Stimulated activated CD4-positive, alpha-beta T cell treated with anti-CD3 and anti-CD28 coated beads, TNF-alpha, amount 100 ng/mL, for 48 hours (primary cell): ENCODE data around the gene CYTH3.
"Not testable (repeated sequence)": the region's sequence is repeated elsewhere in the genome, so short reads cannot be mapped to it uniquely, and the experiment has no call there.

Experiments
- DNase-seq, 3 donors: peaks; one replicate each; pipeline ENCODE4 v3.0.0-alpha.2; 2020; ENCODE audit warnings: low read depth in 3 of 3

Gene CYTH3

GRCh38 chr7:6198689-6199595 lies 73.5 kb downstream of the CYTH3 start:
- no peak for DNase-seq

DNA sequence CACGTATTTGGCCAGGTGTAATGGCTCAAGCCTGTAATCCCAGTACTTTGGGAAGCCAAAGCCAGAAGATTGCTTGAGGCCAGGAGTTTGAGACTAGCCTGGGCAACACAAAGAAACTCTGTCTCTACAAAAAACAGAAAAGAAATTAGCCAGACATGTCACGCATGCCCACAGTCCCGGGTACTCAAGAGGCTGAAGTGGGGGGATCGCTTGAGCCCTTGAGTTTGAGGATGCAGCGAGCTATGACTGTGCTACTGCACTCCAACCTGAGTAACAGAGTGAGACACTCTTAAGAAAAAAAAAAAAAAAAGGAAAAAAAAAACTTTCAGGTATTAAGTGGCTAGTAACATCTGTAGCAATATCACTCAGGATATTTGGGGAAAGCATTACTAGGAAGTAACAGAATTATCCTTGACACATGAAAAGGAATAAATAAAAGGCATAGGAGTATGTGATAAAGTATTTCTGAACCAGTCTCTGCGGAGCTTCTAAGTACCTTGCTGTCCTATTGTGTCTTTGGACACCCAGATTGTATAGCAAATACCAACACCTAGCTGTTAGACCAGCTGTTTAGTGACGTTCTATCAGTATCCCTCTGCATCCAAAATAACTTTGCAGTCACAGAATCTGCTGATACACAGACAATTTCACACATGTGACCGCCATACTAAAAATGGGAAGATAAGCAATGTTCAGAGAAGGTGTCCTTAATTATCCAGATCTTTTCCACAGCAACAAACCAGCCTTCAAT lies 74.4 kb downstream of the CYTH3 start:
- DNase-seq, result no peak

DNA sequence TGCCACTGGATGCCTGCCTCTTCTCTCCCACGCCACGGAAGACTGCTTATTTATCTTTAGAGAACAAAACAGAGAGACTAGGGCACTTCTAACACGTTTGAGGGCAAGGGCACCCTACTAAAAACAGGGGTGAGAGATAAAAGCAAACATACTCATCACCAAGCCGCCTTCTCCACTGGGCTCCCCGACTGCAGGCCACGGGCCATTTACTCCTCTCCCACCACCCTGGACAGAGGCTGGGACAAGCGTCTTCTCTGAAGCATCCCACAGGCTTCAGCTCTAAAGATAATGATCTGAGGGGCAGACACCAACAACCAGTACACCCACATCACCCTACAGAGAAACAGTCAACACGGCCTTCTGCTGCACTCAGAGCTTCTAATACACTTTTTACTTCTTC lies 78.7 kb downstream of the CYTH3 start:
- no peak for DNase-seq

GRCh38 chr7:6190563-6190962 lies 81.9 kb downstream of the CYTH3 start:
- DNase-seq, result not testable (repeated sequence)

DNA sequence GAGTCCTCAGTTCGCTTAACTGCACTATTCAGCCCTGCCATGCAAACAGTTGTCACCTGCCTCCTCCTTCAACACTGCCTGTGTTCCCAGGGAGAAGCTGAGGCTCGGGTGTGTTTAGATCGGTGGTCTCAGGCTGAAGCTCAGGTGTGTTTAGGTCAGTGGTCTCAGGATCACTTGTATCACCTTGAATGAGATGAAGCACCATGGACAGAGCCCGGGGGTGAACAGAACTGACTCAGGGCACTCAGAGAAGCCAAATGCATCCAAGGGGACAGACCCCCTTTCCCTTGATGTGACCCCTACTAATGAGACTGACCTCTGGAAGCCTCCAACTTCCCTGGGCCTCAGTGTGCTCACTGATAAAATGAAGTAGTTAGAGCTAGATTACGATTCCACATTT lies 84.0 kb downstream of the CYTH3 start:
- no peak for DNase-seq

GRCh38 chr7:6186577-6186976 lies 85.8 kb downstream of the CYTH3 start:
- no peak for DNase-seq

DNA sequence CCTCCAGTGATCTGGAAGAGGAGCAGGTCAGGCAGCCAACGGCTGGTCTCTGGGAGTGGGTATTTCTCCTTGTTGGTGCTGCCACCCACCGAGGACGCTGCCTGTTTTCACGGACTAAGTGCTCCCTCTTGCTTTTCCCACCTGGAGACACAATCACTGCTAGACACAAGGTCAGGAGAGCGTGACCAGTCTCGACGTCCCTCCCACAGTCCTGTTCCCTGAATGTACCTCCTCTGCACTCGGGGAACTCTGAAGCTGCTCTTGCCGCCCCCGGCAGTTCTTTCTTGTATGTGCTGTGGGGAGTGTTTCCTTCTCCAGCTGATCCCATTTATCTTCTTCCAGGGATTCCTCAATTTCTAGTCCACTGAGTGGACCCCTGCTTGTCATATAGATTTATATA lies 89.4 kb downstream of the CYTH3 start:
- no peak for DNase-seq

- no peak for DNase-seq
Measured at GRCh38 chr7:6181136-6181535, 91.3 kb downstream of the CYTH3 start.

DNA sequence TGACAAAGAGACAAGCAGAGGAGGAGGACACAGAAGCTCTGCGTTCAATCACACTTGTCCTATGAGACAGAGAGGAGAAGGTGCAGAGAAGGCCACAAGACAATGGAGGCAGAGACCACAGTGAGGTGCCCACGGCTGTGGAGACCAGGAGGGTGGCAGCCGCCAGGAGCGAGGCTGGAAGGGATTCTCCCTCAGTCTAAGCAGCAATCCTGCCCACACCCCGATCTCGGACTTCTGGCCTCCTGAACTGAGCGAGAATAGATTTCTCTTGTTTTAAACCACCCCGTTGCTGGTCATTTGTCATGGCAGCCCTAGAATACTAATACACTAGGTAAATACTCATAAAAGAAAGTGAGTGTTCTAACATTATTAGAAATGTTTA lies 92.1 kb downstream of the CYTH3 start:
- no peak for DNase-seq

GRCh38 chr7:6179620-6180343 lies 92.6 kb downstream of the CYTH3 start:
- DNase-seq, result no peak

DNA sequence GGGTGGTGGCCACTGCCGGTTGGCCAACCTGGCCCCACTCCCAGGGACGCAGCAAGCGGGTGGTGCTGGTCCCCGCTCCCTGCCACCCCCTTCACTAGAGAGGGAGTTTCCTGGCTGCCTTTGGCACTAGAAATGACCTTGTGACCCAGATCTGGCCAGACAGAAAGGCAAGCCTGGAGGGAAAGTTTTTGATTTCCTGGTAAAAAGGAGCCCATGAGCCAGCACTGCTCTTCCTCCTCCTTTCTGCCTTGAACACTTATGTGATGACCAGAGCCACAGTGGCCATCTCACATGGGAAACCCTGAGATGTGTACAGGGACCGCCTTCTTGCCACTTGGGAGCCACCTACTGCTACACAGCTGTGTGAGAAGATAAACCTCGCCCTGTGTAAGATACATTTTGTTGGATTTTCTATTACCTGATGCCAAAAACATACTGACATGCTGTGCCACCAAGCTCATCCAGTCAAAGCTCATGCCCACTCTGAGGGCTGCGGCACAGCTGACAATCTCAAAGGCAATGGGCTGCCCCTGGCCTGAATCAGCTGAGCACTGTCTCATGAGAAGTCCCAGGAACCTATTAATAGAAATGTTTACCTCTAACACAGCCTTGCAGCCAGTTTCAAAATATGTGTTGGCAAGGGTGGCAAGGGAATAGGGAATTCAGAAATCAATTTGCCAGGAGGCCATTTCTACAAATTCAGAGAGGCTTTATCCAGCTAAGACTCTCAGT lies 94.0 kb downstream of the CYTH3 start:
- DNase-seq, result no peak

- DNase-seq, result no peak
Measured at GRCh38 chr7:6175645-6176044, 96.8 kb downstream of the CYTH3 start.

DNA sequence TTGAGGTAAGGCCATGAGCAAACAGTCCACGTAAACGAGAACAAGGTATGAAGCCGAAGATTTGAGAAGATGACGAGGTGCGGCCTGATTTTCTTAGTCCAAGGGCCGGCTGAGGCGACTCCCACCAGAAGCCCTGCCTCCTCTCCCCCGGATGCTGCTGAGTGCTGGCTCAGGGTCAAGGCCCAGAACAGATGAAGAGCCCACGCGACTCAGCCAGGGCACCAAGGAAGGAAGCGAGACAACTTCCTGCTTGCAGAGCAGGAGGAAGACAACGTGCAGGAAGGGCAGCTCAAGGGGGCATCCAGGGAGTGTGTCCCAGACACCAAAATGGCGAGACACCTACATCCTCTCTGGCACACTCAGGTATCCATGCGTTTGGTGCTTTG lies 99.5 kb downstream of the CYTH3 start:
- DNase-seq, result no peak

GRCh38 chr7:6172224-6172909 lies 100.1 kb downstream of the CYTH3 start:
- DNase-seq, result no peak

DNA sequence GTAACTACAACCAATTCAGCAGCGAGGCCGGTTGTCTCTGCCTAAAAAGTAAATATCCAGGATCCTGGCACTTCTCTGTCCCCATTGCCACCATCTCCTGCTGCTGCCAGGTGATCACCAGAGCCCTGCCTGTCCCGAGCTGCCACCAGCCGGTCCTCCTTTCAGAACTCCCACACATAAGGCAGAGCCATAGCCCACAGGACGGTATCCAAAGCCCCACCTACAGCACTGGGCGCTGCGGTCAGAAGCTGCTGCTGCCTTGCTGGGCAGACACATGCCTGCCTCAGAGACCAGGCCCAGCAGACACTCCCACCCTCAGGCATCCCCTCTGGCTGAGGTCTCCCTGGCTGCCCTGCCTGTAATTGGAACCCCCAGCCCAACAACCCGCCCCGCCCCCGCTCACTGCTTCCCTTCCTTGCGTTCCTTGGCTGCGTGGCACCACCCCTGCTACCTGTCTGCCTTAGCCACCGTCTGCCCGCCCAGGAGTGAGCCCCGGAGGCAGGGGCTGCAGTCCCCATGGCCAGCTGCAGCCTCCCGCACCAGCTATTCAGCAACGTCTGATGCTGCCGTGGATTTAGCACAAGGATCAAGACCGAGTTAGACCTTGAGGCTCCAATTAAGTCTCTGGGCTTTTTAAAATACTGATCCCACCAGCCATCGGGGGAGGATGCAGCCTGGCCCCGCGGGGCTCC lies 100.7 kb downstream of the CYTH3 start:
- no peak for DNase-seq

- no peak for DNase-seq
Measured at GRCh38 chr7:6170571-6171531, 101.6 kb downstream of the CYTH3 start.

DNA sequence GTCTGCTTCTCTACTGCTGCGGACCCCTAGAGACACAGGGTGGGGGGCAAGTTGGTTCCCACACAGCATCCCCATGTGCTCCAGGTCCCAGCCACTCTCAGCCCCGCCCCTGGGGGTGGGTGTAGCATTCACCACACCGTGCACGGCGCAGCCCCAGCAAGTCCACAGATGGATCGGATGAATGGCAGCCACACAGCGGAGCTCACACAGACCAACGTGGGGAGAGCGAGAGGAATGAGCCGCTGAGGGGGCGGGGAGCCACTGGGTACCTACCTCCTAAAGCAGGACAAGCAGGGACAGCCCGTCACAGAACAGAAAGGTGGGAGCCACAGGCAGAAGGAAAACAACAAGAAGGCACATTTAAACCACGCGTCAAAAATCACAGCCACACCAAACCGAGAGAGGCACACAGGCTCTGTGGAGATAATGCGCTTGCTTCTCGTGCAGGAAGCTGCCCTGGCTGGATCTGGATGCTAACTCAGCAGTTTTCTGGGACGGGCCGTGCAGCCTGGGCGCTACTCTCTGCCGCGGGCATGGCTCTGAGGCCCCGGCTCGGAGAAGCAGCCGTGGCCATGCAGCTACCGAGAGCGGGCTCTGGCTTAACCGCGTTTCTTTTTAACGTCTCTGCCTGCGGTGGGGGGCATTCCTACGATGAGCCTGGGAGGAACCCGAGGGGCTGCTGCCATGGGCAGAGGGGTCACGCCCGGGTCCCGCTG lies 102.5 kb downstream of the CYTH3 start:
- DNase-seq, result no peak

DNA sequence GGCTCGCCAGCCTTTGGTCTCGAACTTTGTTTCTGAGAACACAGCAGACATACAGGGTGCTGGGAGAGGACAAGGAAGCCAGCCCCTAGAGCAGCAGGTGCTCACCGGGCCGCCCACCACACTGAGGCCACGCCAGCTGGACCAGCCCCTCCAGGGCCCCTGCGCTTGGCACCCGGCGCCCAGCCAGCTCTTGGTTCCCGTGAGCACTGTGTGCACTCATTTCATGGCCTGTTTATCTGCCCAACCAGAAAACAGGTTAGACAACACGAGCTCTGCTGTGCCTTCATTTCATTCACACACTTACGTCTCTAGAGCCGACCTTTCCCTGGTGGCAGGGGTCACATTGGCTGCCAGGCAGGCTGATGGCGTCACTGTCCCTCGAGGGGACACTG lies 104.0 kb downstream of the CYTH3 start:
- no peak for DNase-seq
